NCI-H146 treated with DMSO at 0.1 percent for 48 hours (cell line): ENCODE measurements around the gene ERF.

Experiments
- DNase-seq: peaks from one replicate; lab custom pipeline; 2025; ENCODE audit not compliant: unreplicated experiment; lab: John Stamatoyannopoulos, UW

Gene ERF

DNA sequence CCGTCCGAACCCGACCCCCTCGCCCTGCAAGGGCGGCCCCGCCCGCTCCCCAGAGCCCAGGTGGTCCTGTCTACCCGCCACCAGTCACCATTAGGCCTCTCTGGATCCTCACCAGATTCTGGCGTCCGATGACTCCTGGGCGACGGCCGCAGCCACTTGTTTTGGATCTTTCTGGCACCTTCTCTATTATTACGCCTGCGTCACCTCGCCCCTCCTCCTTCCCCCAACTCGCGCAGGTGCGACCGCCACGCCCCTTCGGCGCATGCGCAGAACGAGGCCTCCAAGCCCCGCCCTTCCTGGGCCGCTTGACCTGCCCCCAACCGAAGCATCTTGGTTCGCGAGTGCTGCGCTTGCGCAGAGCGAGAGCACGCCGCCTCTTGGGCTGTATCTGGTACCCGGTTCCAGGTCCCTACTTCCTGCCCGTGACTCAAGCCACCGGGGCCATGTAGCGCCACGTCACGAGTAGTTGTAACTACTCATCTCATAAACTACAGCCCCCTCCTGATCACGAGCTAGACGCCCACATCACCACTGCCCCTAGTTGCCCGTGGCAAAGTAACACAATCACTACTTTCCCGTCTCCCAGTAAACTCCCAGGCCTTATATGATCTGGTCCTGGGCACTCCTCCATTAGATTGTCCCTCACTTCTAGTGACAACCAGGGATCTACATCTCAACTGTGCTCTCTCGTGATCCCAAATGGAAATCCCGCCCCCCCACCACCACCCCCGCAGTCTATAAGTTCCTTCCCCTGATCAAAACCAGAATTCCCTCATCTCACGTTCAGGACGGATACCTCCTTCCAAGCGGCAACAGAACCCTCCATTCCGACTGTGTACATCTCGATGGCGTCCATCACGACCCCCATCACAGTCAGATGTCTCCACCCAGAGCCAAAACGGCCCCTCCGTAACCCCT, 37.1 kb downstream of the ERF start, which contains the start of gene DEDD2:
Gene DEDD2, minus strand, starts transcription at position 158 of the 918 bp plus-strand sequence. CDS start 670 bp downstream, outside the sequence.
- DNase-seq: peak; percentile 95

DNA sequence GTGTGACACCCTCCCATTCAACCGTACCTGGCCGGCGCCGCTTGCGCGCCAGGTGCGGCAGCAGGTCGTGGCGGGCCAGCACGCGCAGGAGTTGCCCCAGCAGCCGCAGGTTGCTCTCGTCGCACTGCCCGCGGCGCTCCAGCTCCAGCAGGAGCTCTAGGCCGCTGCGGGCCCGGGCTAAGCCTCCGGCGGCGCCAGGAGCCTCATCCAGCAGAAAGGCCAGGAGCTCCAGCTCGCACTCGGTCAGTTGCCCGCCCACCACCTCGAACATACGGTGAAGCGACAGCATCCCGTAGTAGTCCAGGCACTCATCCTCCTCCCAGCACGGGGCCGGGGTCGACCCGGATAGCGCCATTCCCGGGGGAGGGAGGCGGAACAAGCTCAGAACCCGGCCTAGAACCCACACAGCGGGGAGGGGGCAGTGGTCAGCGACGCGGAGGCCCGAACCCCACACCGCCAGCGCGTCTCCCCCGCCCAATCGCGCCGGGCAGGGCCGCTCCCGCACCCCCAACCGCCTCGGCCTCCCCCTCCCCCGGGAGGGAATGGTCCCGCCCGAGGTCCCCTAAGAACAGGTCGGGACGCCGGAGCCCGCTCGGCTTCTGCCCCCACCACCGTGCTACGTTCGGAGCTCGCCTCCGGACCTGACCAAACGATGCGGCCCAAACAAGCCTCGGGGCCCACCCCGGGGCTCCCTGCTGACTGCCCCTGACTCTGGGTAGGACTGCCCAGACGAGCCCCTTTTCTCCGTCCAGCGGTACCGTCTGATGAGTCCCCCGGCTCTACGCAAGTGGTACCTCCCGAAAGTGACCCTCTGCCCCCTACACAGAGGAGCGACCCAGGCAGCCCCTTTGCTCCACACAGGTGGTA, 38.0 kb downstream of the ERF start:
- DNase-seq: peak; percentile 54

DNA sequence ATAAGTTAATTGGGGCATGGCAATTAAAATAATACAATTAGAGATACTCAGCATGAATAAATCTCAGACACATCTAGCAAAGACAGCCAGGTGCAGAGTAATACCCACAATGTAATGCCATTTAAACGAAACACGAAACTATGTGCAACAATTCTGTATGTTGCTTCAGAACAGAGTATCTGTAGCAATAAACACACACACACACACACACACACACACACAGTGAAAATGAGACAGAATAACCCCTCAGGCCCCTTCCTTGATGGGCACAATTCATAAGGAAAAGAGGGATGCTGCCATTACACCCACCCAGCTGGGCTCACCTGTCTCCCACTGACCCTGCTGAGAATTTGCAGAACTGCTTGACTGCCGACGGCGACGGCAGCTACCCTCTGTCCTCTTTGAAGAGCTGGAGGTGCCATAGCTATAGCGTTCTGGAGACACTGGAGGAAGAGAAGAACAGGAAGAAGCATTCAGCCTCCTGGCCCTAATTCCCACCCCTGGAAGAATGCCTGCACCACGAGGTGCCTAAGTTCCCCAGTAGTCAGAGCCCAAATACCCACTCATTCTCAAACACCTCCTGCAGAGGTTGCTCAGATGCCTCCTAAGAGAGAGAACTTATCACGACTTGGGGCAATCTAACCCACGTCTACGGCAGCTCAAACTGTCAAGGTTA, 40.0 kb downstream of the ERF start:
- no peak for DNase-seq

DNA sequence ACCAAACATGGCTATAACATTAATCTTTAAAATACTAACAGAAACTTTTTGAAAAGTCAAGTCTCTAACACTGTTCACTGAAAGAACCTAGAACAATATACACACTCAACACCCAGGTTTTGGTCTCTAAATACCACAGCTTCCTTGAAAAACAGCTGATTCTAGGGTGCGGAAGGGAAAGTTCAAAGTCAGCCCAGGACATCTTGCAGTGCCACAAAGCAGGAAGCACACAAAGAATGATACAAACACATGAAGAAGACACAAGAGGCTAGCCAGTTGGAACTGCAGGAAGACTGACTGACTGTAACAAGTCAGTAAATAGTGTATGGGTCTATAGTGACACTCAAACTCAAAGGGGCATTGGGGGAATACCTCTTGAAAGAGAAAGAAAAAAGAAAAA, 42.0 kb downstream of the ERF start:
- DNase-seq: no peak

DNA sequence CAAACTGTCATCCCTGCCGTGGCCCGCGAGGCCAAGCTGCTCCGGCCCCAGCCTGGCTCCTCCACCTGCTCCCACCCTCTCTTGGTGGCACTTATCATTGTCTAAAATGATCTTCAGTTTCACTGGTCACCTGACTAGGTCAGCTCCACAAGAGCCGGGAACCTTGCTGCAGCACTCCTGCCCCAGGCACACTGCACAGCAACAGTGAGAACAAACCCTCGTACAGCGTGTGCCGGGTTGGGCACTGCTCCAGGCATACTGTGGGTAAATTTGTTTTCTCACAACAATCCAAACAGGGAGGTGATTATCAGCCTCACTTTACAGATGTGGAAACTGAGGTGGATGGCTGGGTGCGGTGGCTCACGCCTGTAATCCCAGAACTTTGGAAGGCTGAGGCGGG, 46.3 kb downstream of the ERF start:
- no peak for DNase-seq

DNA sequence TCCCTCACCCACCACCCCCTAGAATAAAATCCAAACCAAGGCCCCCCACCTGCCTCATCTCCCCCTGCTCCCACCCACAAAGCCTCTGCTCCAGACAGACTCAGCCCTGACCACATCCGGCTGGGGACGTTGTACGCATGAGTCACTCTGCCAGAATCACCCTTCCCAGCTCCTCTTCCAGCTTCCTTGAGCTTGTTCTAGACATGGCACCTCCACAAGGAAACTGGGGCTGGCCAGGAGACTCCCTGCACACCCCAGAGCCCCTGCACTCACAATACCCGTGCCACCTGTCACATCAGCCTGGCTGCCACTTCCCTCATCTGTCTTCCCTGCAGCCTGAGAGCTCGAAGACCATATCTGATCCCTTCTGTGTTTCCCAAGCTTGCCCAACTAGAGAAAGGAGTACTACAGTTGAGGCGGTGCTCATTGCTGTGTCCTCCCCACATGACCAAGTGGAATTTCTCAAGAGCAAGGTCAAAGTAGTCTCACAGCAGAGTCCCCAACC, 47.1 kb downstream of the ERF start:
- no peak for DNase-seq

DNA sequence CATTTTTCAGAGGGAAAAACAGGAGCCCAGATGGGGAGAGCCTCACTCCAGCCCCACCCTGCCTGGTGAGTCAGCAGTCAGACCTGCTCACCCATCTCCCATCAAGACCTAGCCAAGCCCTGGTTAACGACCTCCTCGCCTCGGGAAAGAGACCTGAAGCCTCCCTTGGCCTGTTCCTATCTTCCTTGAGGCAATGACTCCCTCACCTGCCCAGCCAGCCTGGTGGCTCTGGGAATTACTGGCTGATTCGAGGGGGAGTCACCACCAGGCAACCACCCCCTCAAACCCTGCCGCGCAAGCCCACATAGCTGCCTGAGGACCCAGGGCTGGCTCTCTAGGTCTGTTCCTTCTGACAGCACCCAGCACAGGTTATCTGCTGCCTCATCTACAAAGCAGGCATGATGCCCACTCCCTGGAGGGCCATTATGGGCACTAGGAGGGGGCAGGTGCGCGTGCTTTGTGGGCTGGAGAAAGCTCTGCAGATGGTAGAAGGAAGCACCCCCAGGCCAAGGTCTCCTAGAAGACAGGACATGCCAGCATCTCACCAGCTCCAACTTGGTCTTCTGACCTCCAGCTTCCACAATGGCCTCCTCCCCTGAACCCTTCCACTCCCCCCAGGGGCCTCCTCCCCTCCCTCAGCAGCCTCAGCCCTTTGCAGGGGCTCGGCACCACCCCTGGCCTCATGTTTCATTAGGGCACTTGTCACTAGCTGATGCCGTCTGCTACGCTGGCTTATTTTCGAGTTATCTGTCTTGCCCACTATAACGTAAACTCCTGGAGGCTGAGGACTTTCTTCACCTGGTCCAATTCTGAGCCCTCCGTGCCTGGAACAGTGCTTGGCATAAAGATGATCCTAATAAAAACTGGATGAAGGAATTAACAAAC, 47.8 kb downstream of the ERF start:
- DNase-seq: no peak

DNA sequence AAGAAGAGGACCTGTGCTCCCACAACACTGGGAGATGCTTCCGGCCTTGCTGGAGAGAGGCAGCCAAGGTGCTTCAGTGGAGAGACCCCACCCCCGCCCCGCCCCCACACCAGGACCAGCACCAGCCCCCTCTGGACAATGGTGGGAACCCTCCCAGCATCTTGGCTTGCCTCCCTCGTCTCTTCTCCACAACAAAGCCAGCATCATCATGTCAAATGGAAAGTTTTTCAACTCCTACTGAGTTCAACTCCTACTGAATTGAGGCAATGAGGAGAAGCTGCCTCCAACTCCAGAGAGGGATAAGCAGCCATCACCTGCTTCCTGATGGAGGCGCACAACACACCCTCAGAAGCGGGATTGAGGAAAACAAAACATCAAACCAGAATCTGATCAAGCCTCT, 50.3 kb downstream of the ERF start:
- no peak for DNase-seq

DNA sequence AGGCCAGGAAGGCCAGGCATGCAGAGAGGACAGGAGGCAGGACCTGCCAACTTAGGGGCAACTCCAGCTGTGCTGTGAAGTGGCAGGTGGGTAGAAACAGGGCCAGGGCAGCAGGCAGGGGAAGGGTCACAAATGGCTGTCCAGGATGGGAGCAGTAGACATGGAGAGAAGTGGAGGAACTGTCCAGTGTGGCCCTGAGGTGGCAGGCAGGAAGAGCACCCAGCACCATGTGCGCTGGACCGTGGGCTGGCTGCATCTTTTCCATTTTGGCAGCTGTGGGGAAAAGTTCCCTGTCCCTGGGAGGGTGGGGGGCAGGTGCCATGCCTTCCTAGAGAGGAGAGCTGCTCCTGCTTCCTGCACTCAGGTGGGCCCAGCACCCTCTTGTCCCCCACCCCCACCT, 51.2 kb downstream of the ERF start:
- DNase-seq: no peak

DNA sequence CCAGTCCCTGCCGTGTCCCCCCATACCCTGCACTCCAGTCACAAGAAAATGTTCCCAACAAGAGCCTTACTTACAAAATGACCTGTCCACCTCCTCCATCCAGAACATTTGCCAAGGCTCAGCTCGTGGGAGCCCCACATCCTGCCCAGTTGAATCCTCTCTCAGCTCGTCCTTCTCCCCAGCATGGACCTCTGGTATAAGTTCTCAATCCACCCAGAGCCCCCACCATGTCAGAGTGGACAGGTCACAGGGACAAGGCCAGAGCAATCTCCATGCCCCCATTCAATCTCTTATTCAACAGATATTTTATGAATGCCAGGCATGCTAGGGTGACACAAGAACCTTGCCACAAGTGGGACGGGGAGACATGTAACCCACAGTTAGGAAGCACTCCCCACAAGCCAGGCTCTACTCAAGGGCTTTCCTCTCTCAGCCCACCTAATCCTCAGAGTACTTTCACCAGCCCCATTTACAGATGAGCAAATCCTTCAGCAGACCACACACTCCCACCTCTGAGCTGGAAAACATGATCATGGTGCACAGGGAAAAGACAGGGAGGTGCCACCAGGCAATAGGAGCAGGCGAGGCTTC, 52.5 kb downstream of the ERF start:
- DNase-seq: no peak

DNA sequence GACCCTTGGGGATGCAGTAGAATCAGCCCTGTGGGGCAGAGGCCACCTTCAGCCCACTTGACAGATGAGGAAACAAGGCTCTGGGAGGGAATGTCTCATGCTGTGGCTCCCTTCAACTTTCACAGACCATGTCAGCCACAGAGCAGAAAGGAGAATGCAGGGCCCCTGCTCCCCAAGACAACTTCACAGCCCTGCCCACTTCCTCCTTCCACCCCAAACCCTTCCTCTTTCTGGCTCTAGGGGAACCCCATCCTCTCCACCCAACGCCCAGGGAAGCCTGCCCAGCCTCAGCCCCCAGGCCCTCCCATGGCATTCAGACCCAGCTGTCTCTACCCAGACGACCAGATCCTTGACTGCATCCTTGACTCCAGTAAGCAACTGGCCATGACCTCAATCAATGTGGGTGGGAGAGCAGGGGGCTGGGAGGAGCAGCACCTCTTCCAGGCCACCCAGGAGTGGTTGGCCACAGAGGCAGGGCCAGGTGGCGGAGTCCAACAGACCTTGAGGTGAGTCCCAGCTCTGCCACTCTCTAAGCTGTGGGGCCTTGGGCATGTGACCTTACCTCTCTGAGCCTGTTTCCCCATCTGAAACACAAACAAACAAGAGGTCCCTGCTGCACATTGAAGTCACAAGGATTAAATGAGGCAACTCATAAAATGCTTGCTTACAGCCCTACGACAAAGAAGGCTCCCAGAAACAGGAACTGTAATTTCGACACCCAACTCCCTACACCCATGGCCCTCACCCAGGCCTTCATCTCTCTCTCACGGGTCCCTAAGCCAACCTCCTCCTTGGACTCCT, 53.2 kb downstream of the ERF start:
- DNase-seq: no peak

DNA sequence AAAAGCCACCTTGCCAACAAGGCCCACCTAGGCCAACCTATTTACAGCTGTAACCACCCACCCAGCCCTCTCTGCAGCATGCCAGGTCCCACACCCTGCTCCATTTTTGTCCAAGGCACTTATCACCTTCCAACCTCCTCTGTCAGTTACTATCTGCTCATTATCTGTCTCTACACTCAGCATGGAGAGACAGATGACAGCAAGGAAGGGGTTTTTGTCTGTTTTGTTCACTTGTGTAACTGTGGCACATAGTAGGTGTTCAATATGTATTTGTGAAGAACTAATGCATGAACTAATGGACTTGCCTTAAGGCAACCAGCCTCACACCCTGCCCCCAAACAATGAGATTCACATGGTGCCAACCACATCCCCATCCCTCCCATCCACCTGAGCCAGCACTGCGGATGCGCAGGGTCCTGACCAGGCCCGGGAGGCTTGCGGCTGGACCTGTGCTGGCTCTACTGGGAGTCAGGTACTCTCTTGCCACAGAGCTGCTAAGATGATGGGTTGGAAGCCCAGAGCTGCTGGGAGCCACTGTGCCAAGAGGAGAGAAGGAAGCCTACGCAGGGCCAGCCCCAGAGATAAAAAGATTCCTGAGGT, 54.7 kb downstream of the ERF start:
- DNase-seq: no peak

DNA sequence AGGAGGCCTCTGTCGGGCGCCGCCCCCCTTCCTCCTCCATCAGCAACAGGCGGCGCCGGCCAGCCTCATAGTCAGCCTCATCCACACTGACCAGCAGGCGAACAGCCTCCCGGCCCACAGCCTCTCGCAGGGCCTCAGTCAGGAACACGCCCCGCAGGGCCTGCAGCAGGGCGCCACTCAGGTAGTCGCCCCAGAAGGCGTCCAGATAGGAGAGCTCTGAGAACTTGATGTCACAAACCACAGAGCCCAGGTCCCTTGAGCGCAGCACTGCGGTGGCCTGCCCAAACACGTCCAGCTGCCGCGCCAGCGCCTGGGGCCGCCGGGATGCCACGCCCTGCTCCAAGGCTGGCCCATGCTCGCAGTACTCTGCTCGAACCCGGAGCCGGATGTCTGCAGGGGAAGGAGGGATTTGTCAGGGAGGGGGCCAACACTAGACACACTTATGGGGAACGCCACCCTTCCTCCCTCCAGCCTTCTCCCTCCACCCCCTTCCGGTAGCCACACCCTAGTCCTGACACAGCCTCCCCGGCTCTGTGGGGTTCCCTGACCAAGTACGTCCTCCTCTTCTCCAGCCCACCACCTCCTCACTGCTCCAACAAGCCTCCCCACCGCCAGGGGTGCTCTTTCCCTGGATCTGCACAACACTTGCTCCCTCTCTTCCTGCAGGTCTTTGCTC, 55.4 kb downstream of the ERF start:
- no peak for DNase-seq

DNA sequence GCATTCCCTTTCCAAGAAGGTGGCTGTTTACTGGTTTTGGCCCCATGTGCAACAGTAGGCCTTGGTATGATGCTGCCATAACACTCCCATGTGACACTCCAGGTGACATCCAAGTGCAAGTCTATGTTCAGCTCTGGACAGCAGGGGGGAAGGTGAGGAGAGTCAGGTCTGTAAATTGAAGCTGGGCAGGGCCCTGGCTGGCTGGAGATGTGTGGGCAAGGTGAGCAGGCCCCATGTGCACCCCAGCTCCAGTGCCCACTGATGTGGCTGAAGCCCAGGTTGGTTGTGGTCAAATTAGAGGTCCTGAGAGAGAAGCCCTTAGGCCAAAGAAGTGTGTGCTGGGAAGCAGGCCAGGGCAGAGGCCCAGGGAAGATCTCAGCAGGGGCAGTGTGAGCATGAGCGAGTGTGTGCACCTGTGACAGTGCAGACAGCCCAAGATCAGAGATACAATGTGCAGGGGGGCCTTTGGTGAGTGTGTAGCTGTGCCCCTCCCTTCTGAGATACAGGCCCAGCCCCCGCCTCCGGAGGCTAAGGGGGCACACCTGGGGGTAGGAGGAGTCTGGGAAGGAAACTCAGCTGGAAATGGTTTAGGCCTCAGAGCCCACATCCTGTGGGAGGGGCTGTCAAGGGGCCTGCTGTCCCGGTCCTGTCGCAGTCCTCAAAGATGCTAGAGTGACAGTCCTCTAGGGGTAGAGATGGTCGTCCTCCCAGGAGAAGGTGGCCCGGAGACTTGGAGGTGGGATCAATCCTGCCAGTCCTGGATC, 56.1 kb downstream of the ERF start:
- DNase-seq: no peak
